ENCODE data around the gene ZSWIM8.
"Not testable (repeated sequence)": the region's sequence is repeated elsewhere in the genome, so short reads cannot be mapped to it uniquely, and the experiment has no call there.

Gene ZSWIM8

DNA sequence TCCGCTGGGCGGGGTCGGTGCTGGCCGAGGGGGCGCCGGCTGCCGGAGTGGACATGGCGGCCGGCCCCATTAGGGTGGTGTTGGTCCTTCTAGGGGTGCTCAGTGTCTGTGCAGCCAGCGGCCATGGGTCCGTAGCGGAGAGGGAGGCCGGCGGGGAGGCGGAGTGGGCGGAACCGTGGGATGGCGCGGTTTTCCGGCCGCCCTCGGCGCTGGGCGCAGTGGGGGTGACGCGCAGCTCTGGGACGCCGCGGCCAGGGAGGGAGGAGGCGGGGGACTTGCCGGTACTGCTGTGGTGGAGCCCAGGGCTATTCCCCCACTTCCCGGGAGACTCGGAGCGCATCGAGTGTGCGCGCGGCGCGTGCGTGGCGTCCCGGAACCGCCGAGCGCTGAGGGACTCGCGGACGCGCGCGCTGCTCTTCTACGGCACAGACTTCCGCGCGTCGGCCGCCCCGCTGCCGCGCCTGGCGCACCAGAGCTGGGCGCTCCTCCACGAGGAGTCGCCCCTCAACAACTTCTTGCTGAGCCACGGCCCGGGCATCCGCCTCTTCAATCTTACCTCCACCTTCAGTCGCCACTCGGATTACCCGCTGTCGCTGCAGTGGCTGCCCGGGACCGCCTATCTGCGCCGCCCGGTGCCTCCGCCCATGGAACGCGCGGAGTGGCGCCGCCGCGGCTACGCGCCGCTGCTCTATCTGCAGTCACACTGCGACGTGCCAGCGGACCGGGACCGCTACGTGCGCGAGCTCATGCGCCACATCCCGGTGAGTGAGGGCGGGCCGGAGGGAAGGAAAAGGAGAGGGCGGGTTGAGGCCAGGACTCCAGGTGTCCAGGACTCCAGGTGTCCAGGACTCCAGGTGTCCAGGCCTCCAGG lies 12.9 kb upstream of the ZSWIM8 start:
- peak; percentile 83 for DNase-seq

GRCh38 chr10:73773152-73773879 lies 12.1 kb upstream of the ZSWIM8 start:
- DNase-seq, result no peak

GRCh38 chr10:73774637-73775036 lies 10.8 kb upstream of the ZSWIM8 start:
- DNase-seq, result no peak

DNA sequence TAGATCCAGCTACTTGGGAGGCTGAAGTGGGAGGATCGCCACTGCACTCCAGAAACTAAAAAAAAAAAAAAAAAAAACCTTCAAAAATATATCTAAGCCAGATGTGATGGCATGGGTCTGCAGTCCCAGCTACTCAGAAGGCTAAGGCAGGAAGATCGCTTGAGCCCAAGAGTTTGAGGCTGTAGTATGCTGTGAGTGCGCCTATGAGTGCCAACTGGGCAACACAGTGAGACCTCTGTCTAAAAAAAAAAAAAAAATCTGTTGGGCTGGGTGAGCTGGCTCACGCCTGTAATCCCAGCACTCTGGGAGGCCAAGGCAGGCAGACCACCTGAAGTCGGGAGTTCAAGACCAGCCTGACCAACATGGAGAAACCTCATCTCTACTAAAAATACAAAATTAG lies 6.4 kb upstream of the ZSWIM8 start:
- no peak for DNase-seq

- DNase-seq, result no peak
Measured at GRCh38 chr10:73779539-73780197, 5.7 kb upstream of the ZSWIM8 start.

- DNase-seq, result no peak
Measured at GRCh38 chr10:73780301-73780700, 5.1 kb upstream of the ZSWIM8 start.

DNA sequence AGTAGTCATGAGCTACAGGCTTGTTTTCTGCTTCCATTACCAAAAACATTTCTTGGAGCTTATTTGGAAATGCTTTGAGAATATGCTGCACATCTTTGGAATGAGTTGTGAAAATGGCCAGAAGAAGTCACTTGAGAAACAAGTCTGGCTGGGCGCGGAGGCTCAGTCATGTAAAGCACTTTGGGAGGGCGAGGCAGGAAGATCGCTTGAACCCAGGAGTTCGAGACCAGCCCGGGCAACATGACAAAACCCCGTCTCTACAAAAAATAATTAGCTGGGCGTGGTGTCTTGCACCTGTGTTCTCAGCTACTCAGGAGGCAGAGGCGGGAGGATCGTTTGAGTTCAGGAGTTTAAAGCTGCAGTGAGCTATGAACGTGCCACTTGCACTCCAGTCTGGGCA lies 4.4 kb upstream of the ZSWIM8 start:
- DNase-seq, result no peak

DNA sequence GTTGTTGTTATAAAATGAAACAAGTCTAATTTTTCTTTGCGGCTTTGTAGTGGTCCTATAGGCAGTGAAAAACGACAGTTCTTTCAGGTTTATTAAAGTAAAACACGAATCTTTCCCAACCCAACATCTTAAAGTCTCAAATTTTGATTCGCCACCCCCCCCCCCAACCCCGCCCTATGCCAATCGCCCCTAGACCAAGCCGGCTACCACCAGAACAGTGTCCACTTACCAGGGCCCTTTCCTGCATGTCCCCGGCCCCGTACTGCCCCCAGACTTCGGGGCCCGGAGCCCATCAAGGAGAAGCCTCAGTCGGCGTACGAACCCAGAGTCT lies 3.9 kb upstream of the ZSWIM8 start:
- DNase-seq, result no peak

GRCh38 chr10:73781879-73782748 lies 3.3 kb upstream of the ZSWIM8 start, which contains the start of gene CHCHD1:
CHCHD1 (plus strand) TSS chr10:73782048; CDS start chr10:73782076, 28 bp downstream.
- peak; percentile 84 for DNase-seq

GRCh38 chr10:73782749-73783085 lies 2.7 kb upstream of the ZSWIM8 start:
- no peak for DNase-seq

- peak; percentile 55 for DNase-seq
Measured at GRCh38 chr10:73785721-73786511, 510 bp downstream of the ZSWIM8 start.

- no peak for DNase-seq
Measured at GRCh38 chr10:73786512-73786885, 1.1 kb downstream of the ZSWIM8 start.

DNA sequence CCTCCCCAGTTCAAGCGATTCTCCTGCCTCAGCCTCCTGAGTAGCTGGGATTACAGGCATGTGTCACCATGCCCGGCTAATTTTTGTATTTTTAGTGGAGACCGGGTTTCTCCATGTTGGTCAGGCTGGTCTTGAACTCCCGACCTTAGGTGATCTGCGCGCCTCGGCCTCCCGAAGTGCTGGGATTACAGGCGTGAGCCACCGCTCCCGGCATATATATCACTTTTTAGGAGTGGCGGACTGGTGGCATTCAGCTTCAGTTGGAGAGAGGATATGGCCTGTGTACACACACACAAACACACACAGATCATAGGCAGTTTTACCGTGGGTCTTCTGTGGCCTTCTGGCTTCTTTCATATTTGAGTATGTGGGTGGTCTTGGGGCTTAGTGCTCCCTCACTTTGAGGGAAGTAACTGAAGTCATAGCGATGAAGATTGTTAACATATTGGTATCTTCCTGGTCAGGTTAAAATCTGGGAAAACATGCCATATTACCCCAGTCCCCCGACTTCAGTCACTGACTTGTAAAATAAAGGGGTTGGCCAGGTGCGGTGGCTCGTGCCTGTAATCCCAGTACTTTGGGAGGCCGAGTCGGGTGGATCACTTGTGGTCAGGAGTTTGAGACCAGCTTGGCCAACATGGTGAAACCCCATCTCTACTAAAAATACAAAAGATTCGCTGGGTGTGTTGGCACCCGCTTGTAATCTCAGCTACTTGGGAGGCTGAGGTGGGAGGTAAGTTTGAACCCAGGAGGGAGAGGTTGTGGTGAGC lies 1.8 kb downstream of the ZSWIM8 start:
- not testable (repeated sequence) for DNase-seq

- no peak for DNase-seq
Measured at GRCh38 chr10:73788864-73789658, 3.7 kb downstream of the ZSWIM8 start.

DNA sequence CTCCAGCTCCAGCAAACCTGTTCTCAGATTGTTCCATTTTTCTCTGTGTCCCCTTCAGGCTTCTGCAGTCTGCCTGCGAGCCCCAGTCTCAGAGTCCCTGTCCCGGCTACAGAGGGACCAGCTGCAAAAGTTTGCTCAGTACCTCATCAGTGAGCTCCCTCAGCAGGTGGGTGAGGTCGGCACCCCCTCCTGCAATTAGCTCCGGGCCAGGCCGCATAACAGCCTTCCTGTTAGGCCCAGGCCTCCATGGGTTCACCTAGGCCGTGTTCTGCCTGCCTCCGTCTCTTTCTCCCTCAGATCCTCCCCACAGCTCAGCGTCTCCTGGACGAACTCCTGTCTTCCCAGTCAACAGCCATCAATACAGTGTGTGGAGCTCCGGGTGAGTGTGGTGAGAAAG lies 4.3 kb downstream of the ZSWIM8 start:
- DNase-seq, result no peak

- DNase-seq, result no peak
Measured at GRCh38 chr10:73790886-73791625, 5.7 kb downstream of the ZSWIM8 start.

GRCh38 chr10:73791871-73792400 lies 6.5 kb downstream of the ZSWIM8 start:
- no peak for DNase-seq

- no peak for DNase-seq
Measured at GRCh38 chr10:73793456-73793855, 8.1 kb downstream of the ZSWIM8 start.

GRCh38 chr10:73795491-73795890 lies 10.1 kb downstream of the ZSWIM8 start:
- not testable (repeated sequence) for DNase-seq
